Measurements from ENCODE around the gene CD163L1.
A peak's percentile ranks its signal among the peaks of the same experiment; 100 is the strongest.

CD163L1 gene

GRCh38 chr12:7383157-7383556, 60.8 kb downstream of the CD163L1 start:
- H3K4me3 ChIP-seq (replicated peaks; ENCODE audit: low read depth, low read length): no peak overlapping the region
- TF ChIP-seq CTCF (IDR thresholded peaks at IDR 0.05; ENCODE audit: low read depth, low read length, missing control alignments): no peak
- DNase-seq (ENCODE audit: extremely low read depth, low read depth): no peak

GRCh38 chr12:7376196-7376595, 67.8 kb downstream of the CD163L1 start:
- TF ChIP-seq CTCF (IDR thresholded peaks at IDR 0.05; ENCODE audit: low read depth, low read length, missing control alignments): no peak
- peak; percentile 10 for DNase-seq (ENCODE audit: extremely low read depth, low read depth)
- H3K4me3 ChIP-seq (replicated peaks; ENCODE audit: low read depth, low read length): no peak overlapping the region

GRCh38 chr12:7375145-7375543, 68.8 kb downstream of the CD163L1 start:
- TF ChIP-seq CTCF (IDR thresholded peaks at IDR 0.05; ENCODE audit: low read depth, low read length, missing control alignments): no peak
- no peak overlapping the region for H3K4me3 ChIP-seq (replicated peaks; ENCODE audit: low read depth, low read length)
- DNase-seq (ENCODE audit: extremely low read depth, low read depth): no peak

DNA sequence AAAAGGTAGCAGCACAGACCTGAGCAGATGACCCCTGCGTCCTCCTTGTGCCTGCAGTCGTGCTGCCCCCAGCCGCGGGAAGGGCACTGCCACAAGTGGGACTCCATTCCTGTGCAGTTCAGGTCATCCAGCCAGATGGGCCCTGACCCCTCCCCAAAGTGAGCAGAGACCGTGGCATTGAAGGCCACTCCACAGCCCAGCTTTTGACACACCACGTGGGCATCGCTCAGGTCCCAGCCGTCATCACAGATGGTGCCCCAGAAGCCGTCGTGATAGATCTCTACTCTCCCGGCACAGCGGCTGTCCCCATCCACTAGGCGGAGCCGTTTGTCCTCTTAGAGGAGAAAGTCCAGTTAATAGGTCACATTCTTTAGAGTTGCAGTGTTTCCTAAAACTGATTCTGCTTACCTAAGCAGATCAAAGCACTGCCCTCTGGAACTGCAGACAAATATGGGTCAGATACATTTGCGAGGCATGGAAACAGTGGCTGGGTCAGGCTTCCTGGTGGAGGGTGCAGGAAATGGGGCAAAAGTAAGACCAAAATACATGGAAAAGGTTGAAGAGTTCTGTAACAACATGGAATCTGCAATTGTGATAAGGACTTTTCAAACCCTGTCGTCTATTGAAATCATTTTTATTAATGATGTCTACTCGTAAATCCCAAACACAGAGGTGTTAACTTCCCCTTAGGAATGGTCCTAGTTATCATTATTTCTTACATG, 69.4 kb downstream of the CD163L1 start:
- no peak for DNase-seq (ENCODE audit: extremely low read depth, low read depth)
- TF ChIP-seq CTCF (IDR thresholded peaks at IDR 0.05; ENCODE audit: low read depth, low read length, missing control alignments): peak; percentile 64

GRCh38 chr12:7373226-7373625, 70.7 kb downstream of the CD163L1 start:
- DNase-seq (ENCODE audit: extremely low read depth, low read depth): no peak
- no peak for TF ChIP-seq CTCF (IDR thresholded peaks at IDR 0.05; ENCODE audit: low read depth, low read length, missing control alignments)
- no peak overlapping the region for H3K4me3 ChIP-seq (replicated peaks; ENCODE audit: low read depth, low read length)

More for the DNA sequence above, 69.4 kb downstream of the CD163L1 start:
- H3K4me3 ChIP-seq (replicated peaks; ENCODE audit: low read depth, low read length): no peak overlapping the region

DNA sequence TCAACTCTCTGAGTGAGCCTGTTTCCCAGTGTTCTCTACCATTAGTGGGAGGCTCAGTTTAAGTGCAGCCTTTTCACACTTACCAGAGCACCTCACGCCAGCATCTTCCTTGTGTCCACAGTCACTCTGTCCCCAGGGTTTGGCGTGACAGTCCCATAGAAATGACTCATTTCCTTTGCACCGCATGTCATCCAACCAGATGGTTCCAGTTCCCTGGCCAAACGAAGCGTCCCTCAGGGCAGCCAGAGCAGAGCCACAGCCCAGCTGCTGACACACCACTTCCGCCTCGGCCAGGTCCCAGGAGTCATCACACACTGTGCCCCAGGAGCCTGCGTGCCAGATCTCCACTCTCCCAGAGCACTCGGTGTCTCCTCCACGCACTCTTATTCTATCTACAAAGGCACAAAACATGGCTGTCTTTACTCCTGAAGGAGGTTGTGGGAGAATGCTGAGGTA, 74.7 kb downstream of the CD163L1 start:
- no peak for TF ChIP-seq CTCF (IDR thresholded peaks at IDR 0.05; ENCODE audit: low read depth, low read length, missing control alignments)
- peak; percentile 16 for DNase-seq (ENCODE audit: extremely low read depth, low read depth)
- no peak overlapping the region for H3K4me3 ChIP-seq (replicated peaks; ENCODE audit: low read depth, low read length)

- no peak overlapping the region for H3K4me3 ChIP-seq (replicated peaks; ENCODE audit: low read depth, low read length)
- DNase-seq (ENCODE audit: extremely low read depth, low read depth): no peak
- no peak for TF ChIP-seq CTCF (IDR thresholded peaks at IDR 0.05; ENCODE audit: low read depth, low read length, missing control alignments)
Measured at GRCh38 chr12:7362734-7363133, 81.2 kb downstream of the CD163L1 start.

All from HFF-Myc (cell line).